OCI-LY1 (cell line): ENCODE data around the gene DNAH14.

Source experiments
- EZH2 ChIP-seq: fragments of 200-600 bp; sonication (generic), shearing (Covaris generic); IDR thresholded peaks from 2 replicates; pipeline ENCODE4 v1.8.0; 2017; ENCODE audit warnings: borderline replicate concordance, mixed run types, mild to moderate bottlenecking, antibody characterized with exemption, low read length, moderate library complexity, mixed read lengths
- TF ChIP-seq, protein P1 (sequence below): fragments of 200-600 bp; sonication (generic), shearing (Covaris generic); IDR thresholded peaks from 2 replicates; pipeline ENCODE4 v1.5.1; 2017; ENCODE audit warnings: mild to moderate bottlenecking, antibody characterized with exemption, low read length, moderate library complexity, mixed read lengths

DNA sequence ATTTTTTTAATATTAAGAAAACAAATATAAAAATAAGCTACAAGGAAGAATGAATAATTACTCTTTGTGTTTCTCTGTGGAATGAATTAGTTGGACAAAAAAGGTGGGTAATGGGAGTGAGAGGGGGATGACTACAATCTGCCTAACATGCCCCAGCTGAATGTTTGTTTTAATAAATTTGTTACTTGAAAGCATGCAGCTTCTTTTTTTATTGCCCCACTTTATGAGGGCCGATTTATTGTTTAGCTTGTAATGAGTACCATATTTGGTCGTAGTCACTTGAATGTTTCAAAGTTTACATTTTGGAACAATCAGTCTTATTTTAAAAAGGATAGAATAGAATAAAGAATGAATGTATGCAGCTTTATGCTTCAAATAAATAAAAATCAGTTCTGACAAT lies 301.0 kb downstream of the DNAH14 start:
- TF ChIP-seq, protein P1, sequence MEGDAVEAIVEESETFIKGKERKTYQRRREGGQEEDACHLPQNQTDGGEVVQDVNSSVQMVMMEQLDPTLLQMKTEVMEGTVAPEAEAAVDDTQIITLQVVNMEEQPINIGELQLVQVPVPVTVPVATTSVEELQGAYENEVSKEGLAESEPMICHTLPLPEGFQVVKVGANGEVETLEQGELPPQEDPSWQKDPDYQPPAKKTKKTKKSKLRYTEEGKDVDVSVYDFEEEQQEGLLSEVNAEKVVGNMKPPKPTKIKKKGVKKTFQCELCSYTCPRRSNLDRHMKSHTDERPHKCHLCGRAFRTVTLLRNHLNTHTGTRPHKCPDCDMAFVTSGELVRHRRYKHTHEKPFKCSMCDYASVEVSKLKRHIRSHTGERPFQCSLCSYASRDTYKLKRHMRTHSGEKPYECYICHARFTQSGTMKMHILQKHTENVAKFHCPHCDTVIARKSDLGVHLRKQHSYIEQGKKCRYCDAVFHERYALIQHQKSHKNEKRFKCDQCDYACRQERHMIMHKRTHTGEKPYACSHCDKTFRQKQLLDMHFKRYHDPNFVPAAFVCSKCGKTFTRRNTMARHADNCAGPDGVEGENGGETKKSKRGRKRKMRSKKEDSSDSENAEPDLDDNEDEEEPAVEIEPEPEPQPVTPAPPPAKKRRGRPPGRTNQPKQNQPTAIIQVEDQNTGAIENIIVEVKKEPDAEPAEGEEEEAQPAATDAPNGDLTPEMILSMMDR: no peak
- TF ChIP-seq EZH2: no peak
